Omental fat pad (tissue), 4 donors: ENCODE data around the gene SAMD4A. TPM values are rescaled to one million over a fixed set of nuclear protein-coding genes. Genes with fewer than 3 reads are reported as not detected.

Source experiments
- ATAC-seq: fragments of 150-250 bp; one replicate; pipeline ENCODE4 v1.9.1; 2016; ENCODE audit warnings: mild to moderate bottlenecking, moderate library complexity; ENCODE audit not compliant: low FRiP score
- DNase-seq: peaks from one replicate; pipeline ENCODE4 v3.0.0-alpha.2; 2019; ENCODE audit warnings: low spot score
- total RNA-seq, 4 donors: library from RNA; depleted of rRNA; stranded (reverse); fragments of >200 nt; gene quantifications; one replicate each; pipeline ENCODE4 v1.1.0, GENCODE V29; 2016
- TF ChIP-seq, protein P1 (sequence below), 3 donors: fragments of 450-650 bp; IDR thresholded peaks; one replicate each; pipeline ENCODE4 v1.5.1; 2016 to 2017; ENCODE audit warnings: antibody characterized with exemption in 3 of 3, mild to moderate bottlenecking in 3 of 3, moderate library complexity in 2 of 3

The SAMD4A gene
- total RNA-seq, 4 donors from 2014 or later = 33.9 to 116 (median 38.3) TPM

DNA sequence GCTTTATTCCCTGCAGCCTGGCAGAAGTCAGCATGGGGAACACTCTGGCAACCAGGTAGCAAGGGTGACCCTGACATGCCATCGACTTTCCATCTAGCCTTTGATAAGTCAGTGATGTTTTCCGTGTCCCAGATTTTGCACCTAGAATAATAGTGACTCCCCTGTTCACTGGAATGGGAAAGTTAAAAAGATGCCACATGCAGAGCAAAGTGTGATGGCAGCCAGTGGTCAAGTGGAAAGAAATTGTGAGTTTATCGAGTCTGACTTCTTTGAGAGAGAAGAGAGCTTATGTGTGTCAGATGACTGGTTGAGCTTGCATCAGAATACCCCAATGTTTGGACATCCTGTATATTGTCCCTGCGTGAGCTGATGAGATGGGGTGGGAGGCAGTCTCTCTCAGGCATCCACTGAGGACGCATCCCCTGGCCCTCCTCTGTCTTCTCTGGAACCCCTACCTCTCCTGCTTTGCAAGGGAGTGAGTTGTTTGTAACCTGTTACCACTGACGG is 187.2 kb downstream of the SAMD4A start:
- ATAC-seq (no peak), DNase-seq (no peak)
- TF ChIP-seq, protein P1, sequence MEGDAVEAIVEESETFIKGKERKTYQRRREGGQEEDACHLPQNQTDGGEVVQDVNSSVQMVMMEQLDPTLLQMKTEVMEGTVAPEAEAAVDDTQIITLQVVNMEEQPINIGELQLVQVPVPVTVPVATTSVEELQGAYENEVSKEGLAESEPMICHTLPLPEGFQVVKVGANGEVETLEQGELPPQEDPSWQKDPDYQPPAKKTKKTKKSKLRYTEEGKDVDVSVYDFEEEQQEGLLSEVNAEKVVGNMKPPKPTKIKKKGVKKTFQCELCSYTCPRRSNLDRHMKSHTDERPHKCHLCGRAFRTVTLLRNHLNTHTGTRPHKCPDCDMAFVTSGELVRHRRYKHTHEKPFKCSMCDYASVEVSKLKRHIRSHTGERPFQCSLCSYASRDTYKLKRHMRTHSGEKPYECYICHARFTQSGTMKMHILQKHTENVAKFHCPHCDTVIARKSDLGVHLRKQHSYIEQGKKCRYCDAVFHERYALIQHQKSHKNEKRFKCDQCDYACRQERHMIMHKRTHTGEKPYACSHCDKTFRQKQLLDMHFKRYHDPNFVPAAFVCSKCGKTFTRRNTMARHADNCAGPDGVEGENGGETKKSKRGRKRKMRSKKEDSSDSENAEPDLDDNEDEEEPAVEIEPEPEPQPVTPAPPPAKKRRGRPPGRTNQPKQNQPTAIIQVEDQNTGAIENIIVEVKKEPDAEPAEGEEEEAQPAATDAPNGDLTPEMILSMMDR (IDR thresholded peaks at IDR 0.05) = no peak

DNA sequence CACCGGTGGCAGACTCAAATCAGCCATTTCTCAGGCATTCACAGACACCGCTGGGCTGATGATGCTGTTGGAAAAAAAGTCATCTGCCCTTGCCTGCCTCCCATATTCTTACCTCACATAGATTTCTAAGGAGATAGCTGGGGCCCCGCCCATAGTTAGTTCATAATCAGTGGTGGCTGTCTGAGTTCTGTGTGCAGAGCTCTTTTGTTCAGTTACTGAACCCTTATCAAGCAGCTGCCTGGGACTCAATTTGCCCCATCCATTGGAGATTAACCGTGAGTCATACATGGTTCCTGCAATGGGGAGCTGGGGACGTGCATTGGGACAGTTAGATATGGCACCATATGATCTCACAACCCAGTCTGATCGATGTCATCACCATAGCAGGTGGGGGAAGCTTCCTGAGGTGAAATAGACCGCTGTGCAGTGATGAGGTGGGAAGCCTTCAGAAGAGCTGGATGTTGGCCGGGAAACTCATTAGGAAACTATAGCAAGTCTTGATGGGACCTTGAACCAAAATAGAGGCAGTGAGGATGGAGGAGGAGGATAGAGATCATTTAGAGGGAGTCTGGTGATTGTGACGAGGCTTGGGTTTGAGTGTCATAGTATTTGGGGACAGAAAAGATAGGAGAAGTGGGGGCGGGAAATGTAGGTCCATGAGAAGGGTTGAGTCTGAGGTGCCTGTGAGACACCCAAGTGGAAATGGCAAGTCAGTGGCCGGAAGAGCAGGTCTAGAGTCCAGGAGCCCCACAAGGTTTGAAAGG is 187.9 kb downstream of the SAMD4A start:
- TF ChIP-seq, protein P1 (IDR thresholded peaks at IDR 0.05) = no peak
- ATAC-seq (no peak), DNase-seq (no peak)

DNA sequence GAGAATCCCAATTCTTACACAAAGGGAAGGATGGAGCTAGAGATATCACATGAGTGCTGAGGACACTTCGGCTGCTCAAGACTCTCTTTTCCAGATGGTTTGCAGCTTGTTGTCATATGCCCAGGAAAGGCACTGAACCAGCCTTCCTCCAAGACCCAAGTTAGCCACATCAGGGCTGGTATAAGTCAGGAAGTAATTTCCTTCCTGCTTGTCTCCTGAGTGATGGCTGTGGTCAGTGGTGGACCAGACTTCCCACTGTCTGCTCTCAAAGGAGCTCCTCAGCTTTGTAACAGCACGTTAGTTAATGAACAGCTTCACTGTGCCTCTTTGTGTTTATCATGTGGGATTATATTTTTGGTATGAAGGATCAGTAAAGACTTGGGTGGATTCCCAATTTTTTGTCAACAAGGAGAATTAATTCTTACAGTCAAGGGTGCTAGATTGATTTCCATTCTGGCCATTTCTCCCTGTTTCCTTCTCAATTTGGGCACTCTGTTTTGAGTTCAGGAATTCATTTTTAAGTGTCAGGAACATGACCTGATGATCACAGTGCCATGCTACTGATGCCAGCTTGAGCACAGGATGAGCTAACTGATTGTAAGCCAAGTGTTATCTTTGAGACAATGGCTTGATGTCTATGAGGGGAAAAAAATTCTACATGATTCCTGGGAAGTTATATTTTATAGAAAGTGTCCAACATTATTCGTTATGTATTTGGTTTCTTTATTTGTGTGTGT is 189.9 kb downstream of the SAMD4A start:
- ATAC-seq (no peak), DNase-seq (no peak)
- TF ChIP-seq, protein P1 (IDR thresholded peaks at IDR 0.05) = no peak

DNA sequence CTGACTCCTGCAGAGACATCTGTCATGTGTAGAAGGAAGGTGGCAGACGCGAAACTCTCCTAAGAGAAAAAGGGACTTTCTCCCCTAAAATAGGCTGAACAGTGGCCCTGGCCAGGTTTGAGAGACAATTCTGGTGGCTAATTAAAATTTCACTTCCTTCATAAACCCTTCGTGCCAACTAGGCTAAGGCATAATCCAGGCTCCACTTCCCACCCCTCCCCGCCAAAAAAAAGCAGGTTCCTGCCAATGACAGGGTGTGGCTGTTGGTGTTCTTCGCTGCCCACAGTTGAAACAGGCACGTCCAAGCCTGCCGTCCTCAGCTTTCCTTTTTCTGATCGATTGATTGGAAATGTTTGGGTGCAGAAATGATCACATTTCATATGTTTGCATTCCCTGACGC is 191.1 kb downstream of the SAMD4A start:
- no peak for ATAC-seq
- DNase-seq = no peak
- TF ChIP-seq, protein P1 (IDR thresholded peaks at IDR 0.05) = no peak

DNA sequence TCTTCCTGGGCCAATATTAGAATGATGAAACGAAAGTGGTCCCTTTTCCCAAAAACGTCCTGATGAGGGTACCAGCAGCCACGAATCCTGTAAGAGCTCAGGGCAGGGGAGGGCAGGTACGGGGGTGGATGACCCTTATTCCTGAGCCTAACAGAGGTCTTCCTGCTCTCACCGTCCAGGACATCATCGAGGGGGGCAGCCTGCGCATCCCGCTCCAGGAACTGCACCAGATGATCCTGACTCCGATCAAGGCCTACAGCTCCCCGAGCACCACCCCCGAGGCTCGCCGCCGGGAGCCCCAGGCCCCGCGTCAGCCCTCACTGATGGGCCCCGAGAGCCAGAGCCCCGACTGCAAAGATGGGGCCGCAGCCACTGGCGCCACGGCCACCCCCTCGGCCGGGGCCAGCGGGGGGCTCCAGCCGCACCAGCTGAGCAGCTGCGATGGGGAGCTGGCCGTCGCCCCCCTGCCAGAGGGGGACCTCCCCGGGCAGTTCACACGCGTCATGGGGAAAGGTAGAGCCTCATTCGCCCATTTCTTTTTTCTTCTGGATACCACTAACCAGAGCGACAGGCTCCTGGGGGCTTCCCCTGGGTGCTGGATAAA is 193.2 kb downstream of the SAMD4A start:
- TF ChIP-seq, protein P1 (IDR thresholded peaks at IDR 0.05) = no peak
- ATAC-seq = no peak
- no peak for DNase-seq

DNA sequence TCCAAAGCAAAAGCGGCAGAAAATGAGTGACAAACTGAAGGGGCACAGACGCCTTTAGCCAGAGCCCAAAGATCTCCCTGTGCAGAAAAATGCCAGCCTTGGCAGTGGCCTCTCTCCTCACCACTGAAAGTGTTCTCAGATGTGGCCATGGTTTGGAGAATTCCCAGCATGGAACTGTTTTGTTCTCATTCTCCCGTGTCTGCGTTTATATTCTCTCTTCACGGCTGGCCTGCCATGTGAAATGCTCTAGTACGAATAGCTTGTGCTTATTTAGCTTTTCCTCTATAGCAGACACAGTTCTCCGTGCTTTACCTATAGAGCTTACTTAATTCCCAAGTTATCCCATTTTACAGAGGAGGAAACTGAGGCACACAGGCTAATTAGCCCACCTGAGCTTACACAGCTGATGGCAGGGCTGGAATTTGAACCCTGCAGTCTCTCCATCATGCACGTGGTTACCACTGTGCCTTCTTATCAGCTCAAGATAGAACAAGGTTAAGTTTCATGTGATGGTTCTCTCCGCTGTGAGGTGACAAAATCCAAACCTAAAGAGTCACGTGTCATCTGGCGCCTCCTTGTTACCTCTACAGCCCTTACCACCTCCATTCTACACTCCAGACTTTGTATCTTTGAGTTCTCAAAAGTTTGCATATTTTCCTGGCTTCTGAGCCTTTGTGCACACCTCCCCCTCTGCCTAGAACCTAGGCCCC is 194.1 kb downstream of the SAMD4A start:
- no peak for ATAC-seq
- DNase-seq = no peak
- TF ChIP-seq, protein P1 (IDR thresholded peaks at IDR 0.05) = no peak
